Esophagus squamous epithelium (tissue), 4 donors: Measurements from ENCODE around the gene UBE2F.

Source experiments
- CTCF ChIP-seq, 6 experiments: fragments of 450-650 bp in 4 of 6; fragments of 200-600 bp in 2 of 6; sonication (generic) in 2 of 6; IDR thresholded peaks; one replicate each; pipeline ENCODE4 v1.5.1; 2016 to 2019; ENCODE audit warnings: antibody characterized with exemption in 6 of 6, mild to moderate bottlenecking in 4 of 6, moderate library complexity in 4 of 6
- POLR2A ChIP-seq, 4 donors: fragments of 450-650 bp; IDR thresholded peaks; one replicate each; pipeline ENCODE4 v1.6.1; 2017; ENCODE audit warnings: antibody characterized with exemption in 4 of 4, mild to moderate bottlenecking in 4 of 4, moderate library complexity in 3 of 4

- TF ChIP-seq CTCF (IDR thresholded peaks at IDR 0.05) (no peak), POLR2A (IDR thresholded peaks at IDR 0.05) (no peak)
Measured at GRCh38 chr2:237997521-237997920, 30.7 kb downstream of the UBE2F start.
